ENCODE results near the gene TAOK3. TPM values are rescaled to one million over a fixed set of nuclear protein-coding genes. Genes with fewer than 3 reads are reported as not detected.
"Not testable (repeated sequence)": the region's sequence is repeated elsewhere in the genome, so short reads cannot be mapped to it uniquely, and the experiment has no call there.

TAOK3 gene
- total RNA-seq, 1 experiment from 2014 or later: 5.5 TPM

DNA sequence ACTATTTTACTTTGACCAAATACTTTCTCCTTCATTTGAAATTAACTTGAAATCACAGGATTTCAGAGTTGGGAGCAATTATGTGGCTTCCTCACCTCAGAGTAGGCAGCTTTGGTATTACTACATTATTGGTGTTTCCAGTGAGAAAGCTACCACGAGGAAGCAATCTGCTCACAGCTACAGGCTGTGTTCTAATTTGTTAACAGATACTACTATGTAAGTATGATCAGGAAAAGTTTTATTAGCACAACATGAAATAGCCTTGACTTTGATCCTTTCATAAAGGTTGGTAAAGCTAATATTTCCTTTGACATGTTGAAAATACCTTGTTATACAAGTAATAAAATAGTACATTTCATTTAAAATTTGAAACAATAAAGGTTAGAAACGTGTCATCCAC lies 30.6 kb downstream of the TAOK3 start:
- no peak for DNase-seq (ENCODE audit: low spot score)

GRCh38 chr12:118337194-118337838 lies 35.4 kb downstream of the TAOK3 start:
- no peak for DNase-seq (ENCODE audit: low spot score)

DNA sequence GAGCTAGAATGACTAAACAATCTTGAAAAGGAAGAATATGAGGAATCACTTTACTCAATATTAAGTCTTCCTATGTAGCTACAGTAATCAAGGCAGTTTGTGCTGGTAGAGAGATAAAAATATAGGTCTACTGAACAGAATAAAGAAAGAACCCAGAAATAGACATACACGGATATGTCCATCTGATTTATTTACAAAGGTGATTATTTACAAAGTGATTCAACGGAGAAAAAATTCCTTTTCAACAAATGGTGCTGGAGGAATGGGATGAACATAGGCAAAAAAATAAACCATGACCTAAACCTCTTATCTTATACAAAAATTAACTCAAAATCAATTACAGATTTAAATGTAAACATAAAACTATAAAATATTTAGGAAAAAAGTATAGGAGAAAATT lies 36.6 kb downstream of the TAOK3 start:
- no peak for DNase-seq (ENCODE audit: low spot score)

GRCh38 chr12:118334939-118335567 lies 37.7 kb downstream of the TAOK3 start:
- no peak for DNase-seq (ENCODE audit: low spot score)

DNA sequence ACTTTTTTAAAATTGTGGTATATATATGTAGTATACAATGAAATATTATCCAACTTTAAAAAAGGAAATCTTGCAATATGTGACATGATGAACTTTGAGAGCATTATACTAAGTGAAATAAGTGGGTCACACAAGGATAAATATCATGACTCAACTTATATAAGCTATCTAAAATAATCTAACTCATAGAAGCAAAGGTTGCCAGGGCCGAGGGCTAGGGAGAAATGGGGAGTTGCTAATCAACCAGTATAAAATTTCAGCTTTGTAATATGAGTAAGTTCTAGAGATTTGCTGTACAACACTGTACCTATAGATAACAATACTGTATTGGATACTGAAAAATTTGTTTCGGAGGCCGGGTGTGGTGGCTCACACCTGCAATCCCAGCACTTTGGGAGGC lies 38.5 kb downstream of the TAOK3 start:
- DNase-seq (ENCODE audit: low spot score): no peak

GRCh38 chr12:118332511-118332910 lies 40.2 kb downstream of the TAOK3 start:
- DNase-seq (ENCODE audit: low spot score): no peak

- no peak for DNase-seq (ENCODE audit: low spot score)
Measured at GRCh38 chr12:118330421-118331018, 42.2 kb downstream of the TAOK3 start.

GRCh38 chr12:118328486-118329330 lies 44.0 kb downstream of the TAOK3 start:
- no peak for DNase-seq (ENCODE audit: low spot score)

- DNase-seq (ENCODE audit: low spot score): no peak
Measured at GRCh38 chr12:118327391-118327790, 45.3 kb downstream of the TAOK3 start.

DNA sequence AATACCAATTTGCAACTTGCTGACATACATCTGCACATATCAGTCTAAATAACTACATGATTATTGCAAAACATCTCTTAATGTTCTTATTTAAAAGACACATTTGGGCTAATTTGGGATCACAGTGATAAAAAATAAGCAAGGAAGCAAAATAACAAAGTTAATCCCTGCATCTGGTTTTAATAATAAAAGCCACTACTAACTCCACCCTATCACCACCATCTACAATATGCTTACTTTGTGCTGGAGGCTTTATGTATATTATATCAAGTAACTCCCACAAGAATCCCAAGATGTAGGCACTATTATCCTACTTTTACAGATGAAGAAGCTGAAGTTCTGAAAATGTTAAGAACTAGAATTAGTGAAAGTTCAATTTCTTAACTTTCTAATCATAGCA lies 45.7 kb downstream of the TAOK3 start:
- DNase-seq (ENCODE audit: low spot score): no peak

DNA sequence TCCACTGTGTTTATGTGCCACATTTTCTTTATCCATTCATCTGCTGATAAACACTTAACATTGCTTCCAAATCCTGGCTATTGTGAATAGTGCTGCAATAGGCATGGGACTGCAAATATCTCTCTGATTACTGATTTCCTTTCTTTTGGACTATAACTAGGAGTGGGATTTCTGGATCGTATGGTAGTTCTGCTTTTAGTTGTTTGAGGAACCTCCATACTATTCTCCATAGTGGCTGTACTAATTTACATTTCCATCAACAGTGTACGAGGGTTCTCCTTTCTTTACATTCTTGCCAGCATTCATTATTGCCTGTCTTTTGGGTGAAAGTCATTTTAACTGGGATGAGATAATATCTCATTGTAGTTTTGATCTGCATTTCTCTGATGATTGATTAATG lies 47.6 kb downstream of the TAOK3 start:
- DNase-seq (ENCODE audit: low spot score): no peak

GRCh38 chr12:118319627-118320026 lies 53.1 kb downstream of the TAOK3 start:
- no peak for DNase-seq (ENCODE audit: low spot score)

DNA sequence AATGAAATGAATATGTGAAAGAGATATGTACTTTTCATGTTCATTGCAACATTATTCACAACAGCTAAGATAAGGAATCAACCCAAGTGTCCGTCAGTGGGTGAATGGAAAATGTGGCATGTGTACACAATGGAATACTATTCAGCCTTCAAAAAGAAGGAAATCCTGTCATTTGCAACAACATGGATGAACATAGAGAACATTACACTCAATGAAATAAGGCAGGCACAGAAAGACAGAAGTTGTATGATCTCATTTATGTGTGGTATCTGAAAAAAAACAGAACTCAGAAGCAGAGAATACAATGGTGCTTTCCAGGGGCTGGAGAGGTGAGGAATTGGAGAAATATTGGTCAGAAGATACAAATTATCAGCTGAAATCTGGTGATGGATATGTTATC lies 54.0 kb downstream of the TAOK3 start:
- DNase-seq (ENCODE audit: low spot score): no peak

- no peak for DNase-seq (ENCODE audit: low spot score)
Measured at GRCh38 chr12:118317729-118318128, 55.0 kb downstream of the TAOK3 start.

GRCh38 chr12:118315821-118316220 lies 56.9 kb downstream of the TAOK3 start:
- DNase-seq (ENCODE audit: low spot score): no peak

DNA sequence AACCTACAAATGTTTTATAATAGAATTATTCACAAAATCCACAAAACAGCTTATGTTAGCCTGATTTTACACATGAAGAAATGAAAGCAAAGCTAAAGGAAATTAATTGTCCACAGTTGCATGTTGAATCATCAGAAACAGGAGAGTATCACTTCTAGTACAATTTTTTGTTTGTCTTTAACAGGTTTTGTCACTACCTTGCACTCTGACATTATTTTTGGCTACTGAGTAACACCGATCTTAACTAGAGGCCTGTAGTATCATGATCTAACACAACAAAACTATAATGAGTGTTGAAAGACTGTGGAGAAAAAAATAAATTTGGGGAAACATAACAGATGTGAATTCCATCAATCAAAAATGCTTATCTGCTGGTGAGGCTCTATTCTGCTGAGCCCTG lies 60.1 kb downstream of the TAOK3 start:
- DNase-seq (ENCODE audit: low spot score): no peak

- no peak for DNase-seq (ENCODE audit: low spot score)
Measured at GRCh38 chr12:118311666-118312065, 61.0 kb downstream of the TAOK3 start.

DNA sequence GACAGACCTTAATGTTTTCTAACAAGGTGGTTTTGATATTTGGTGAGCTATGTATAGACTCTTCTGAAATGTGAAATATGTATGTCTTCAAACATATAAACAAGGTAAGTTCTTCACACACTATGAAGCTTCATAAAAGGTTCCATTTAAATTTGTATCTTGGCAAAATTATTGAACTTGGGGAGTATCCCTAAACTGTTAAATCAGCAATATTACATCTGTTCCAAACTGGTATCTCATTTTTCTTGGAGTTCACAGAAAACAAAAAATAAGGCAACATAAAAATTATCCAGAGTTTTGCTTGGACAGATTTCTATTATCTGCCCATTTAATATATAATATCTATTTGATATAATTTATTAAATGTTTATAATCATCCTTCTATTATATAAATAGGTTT lies 62.4 kb downstream of the TAOK3 start:
- no peak for DNase-seq (ENCODE audit: low spot score)

DNA sequence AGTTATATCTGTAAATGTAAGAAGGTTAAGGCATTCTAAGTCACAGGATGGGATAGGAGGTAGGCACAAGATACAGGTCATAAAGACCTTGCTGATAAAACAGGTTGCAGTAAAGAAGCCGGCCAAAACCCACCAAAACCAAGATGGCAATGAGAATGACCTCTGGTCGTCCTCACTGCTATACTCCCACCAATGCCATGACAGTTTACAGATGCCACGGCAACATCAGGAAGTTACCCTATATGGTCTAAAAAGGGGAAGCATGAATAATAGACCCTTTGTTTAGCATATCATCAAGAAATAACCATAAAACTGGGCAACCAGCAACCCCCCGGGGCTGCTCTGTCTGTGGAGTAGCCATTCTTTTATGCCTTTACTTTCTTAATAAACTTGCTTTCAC lies 64.7 kb downstream of the TAOK3 start:
- DNase-seq (ENCODE audit: low spot score): not testable (repeated sequence)

DNA sequence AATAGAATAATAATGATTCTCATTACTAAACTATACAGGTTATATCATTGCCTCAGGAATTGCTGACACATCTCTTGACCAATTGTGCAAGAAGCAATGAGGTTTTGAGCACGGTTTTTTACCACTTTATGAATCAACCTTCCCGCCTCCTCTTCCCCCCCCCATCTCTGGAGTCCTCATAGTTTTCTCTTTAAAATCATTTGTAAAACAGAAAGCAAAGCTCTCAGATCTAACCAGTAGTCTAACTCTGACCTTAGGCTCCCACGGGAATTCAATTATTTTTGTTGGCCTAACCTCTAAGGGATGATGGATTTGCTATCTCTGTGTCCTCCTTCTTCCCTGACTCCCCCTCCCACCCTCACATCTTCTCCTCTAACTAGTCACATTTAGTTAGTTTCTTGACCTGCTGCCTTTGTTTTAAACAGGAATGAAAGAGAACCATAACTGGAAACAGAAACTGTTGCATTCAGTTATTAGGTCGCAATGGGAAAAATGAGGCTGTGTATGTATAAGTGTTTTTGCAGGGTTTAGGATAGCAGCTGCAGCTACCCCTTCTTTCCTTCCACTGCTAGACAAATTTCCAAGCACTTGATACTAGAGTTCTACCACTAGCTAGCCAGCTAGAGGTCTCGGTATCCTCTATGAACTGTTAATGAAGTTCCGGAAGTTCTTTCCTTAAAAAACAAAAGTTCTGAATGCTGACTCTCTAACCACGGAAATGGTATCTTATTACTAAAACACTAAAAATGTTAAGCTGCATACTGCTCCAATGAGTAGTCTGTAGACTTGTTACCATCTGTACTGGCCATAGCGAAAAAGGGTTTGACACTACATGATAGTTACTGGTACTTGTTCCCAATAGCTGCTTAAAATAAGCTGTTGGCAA lies 65.4 kb downstream of the TAOK3 start:
- no peak for DNase-seq (ENCODE audit: low spot score)

DNA sequence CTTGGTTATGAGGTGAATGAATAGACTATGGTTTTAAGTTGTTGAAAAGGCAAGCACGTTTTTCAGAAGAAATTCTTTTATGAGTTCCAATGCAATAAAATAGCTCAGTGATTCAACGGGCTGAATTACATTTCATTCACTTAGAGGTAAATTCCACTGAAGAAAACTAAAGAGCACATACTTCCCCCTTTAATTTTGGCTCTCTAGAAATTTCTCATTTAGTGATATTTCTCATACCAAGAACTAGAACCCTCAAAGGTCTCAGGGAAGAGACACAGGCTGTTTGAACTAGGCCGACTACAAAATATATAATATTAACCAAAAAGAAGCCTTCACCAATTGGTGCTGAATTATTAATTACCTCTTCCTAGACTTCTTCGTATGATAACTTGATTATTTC lies 68.6 kb downstream of the TAOK3 start:
- no peak for DNase-seq (ENCODE audit: low spot score)

Measured in HT-29 (cell line).